Measurements from ENCODE around the gene FITM1. TPM values are rescaled to one million over a fixed set of nuclear protein-coding genes. Genes with fewer than 3 reads are reported as not detected.

FITM1 gene
- total RNA-seq, 1 experiment from 2014 or later = not detected

GRCh38 chr14:24119691-24120090 is 10.8 kb upstream of the FITM1 start:
- H3K36me3 ChIP-seq = peaks cover 30% of the 10 kb centered on the region
- DNase-seq (ENCODE audit: low read depth in 1 of 2, low spot score in 2 of 2) = no peak
- no peaks in the 10 kb centered on the region for H3K9me3 ChIP-seq (replicated peaks)
- H3K27me3 ChIP-seq (replicated peaks) = no peaks in the 10 kb centered on the region
- H3K4me3 ChIP-seq = no peak overlapping the region
- H3K27ac ChIP-seq = no peak overlapping the region
- peaks cover 7% of the 10 kb centered on the region for H3K4me1 ChIP-seq (replicated peaks)

GRCh38 chr14:24121210-24121609 is 9.2 kb upstream of the FITM1 start:
- H3K4me1 ChIP-seq (replicated peaks) = no peaks in the 10 kb centered on the region
- H3K4me3 ChIP-seq = no peak overlapping the region
- H3K27ac ChIP-seq = no peak overlapping the region
- H3K9me3 ChIP-seq (replicated peaks) = no peaks in the 10 kb centered on the region
- no peaks in the 10 kb centered on the region for H3K27me3 ChIP-seq (replicated peaks)
- H3K36me3 ChIP-seq = peaks cover 30% of the 10 kb centered on the region
- no peak for DNase-seq (ENCODE audit: low read depth in 1 of 2, low spot score in 2 of 2)

- no peak overlapping the region for H3K27ac ChIP-seq
- no peaks in the 10 kb centered on the region for H3K9me3 ChIP-seq (replicated peaks)
- peaks cover 20% of the 10 kb centered on the region for H3K36me3 ChIP-seq
- H3K27me3 ChIP-seq (replicated peaks) = no peaks in the 10 kb centered on the region
- no peak overlapping the region for H3K4me3 ChIP-seq
- no peaks in the 10 kb centered on the region for H3K4me1 ChIP-seq (replicated peaks)
- DNase-seq (ENCODE audit: low read depth in 1 of 2, low spot score in 2 of 2) = no peak
Observed at GRCh38 chr14:24122416-24122815, 8.0 kb upstream of the FITM1 start.

- Histone ChIP-seq H3K4me3 (no peak overlapping the region), H3K9me3 (replicated peaks) (no peaks in the 10 kb centered on the region), H3K36me3 (peaks cover 18% of the 10 kb centered on the region), H3K27me3 (replicated peaks) (no peaks in the 10 kb centered on the region), H3K27ac (no peak overlapping the region), H3K4me1 (replicated peaks) (no peaks in the 10 kb centered on the region)
- DNase-seq (ENCODE audit: low read depth in 1 of 2, low spot score in 2 of 2) = no peak
Observed at GRCh38 chr14:24122898-24123297, 7.6 kb upstream of the FITM1 start.

GRCh38 chr14:24123424-24124417 is 6.7 kb upstream of the FITM1 start:
- H3K4me3 ChIP-seq = no peak overlapping the region
- DNase-seq (ENCODE audit: low read depth in 1 of 2, low spot score in 2 of 2) = no peak
- no peaks in the 10 kb centered on the region for H3K27me3 ChIP-seq (replicated peaks)
- no peaks in the 10 kb centered on the region for H3K4me1 ChIP-seq (replicated peaks)
- peaks cover 14% of the 10 kb centered on the region for H3K36me3 ChIP-seq
- no peak overlapping the region for H3K27ac ChIP-seq
- no peaks in the 10 kb centered on the region for H3K9me3 ChIP-seq (replicated peaks)

- H3K27ac ChIP-seq = no peak overlapping the region
- H3K4me1 ChIP-seq (replicated peaks) = no peaks in the 10 kb centered on the region
- no peaks in the 10 kb centered on the region; the same call in 1 of the 2 replicates for H3K36me3 ChIP-seq
- H3K4me3 ChIP-seq = no peak overlapping the region
- no peak for DNase-seq (ENCODE audit: low read depth in 1 of 2, low spot score in 2 of 2)
- no peaks in the 10 kb centered on the region for H3K27me3 ChIP-seq (replicated peaks)
- H3K9me3 ChIP-seq (replicated peaks) = no peaks in the 10 kb centered on the region
Observed at GRCh38 chr14:24126939-24127338, 3.5 kb upstream of the FITM1 start.

GRCh38 chr14:24127673-24128072 is 2.8 kb upstream of the FITM1 start:
- H3K9me3 ChIP-seq (replicated peaks) = no peaks in the 10 kb centered on the region
- DNase-seq (ENCODE audit: low read depth in 1 of 2, low spot score in 2 of 2) = no peak
- no peaks in the 10 kb centered on the region for H3K27me3 ChIP-seq (replicated peaks)
- H3K27ac ChIP-seq = no peak overlapping the region
- H3K36me3 ChIP-seq = no peaks in the 10 kb centered on the region
- H3K4me3 ChIP-seq = no peak overlapping the region
- H3K4me1 ChIP-seq (replicated peaks) = no peaks in the 10 kb centered on the region

GRCh38 chr14:24129410-24129998 is 955 bp upstream of the FITM1 start:
- Histone ChIP-seq H3K4me3 (no peak overlapping the region), H3K4me1 (replicated peaks) (no peaks in the 10 kb centered on the region)
- DNase-seq (ENCODE audit: low read depth in 1 of 2, low spot score in 2 of 2) = no peak

GRCh38 chr14:24130717-24131548 is 474 bp downstream of the FITM1 start:
- H3K27me3 ChIP-seq (replicated peaks) = no peaks in the 10 kb centered on the region
- no peak for DNase-seq (ENCODE audit: low read depth in 1 of 2, low spot score in 2 of 2)
- no peaks in the 10 kb centered on the region for H3K9me3 ChIP-seq (replicated peaks)
- no peak overlapping the region for H3K4me3 ChIP-seq
- H3K27ac ChIP-seq = no peak overlapping the region
- H3K4me1 ChIP-seq (replicated peaks) = peaks cover 5% of the 10 kb centered on the region
- no peaks in the 10 kb centered on the region for H3K36me3 ChIP-seq

More at GRCh38 chr14:24129410-24129998, 955 bp upstream of the FITM1 start:
- Histone ChIP-seq H3K27ac (no peak overlapping the region), H3K9me3 (replicated peaks) (no peaks in the 10 kb centered on the region), H3K36me3 (no peaks in the 10 kb centered on the region), H3K27me3 (replicated peaks) (no peaks in the 10 kb centered on the region)

GRCh38 chr14:24131549-24131966 is 1.1 kb downstream of the FITM1 start:
- no peak for DNase-seq (ENCODE audit: low read depth in 1 of 2, low spot score in 2 of 2)
- H3K4me1 ChIP-seq (replicated peaks) = peaks cover 7% of the 10 kb centered on the region
- no peaks in the 10 kb centered on the region for H3K27me3 ChIP-seq (replicated peaks)
- H3K36me3 ChIP-seq = peaks cover 5% of the 10 kb centered on the region
- H3K9me3 ChIP-seq (replicated peaks) = no peaks in the 10 kb centered on the region; the same call in 1 of the 2 replicates
- H3K4me3 ChIP-seq = no peak overlapping the region
- no peak overlapping the region for H3K27ac ChIP-seq

GRCh38 chr14:24132061-24132685 is 1.7 kb downstream of the FITM1 start:
- Histone ChIP-seq H3K27ac (no peak overlapping the region), H3K4me3 (no peak overlapping the region)
- DNase-seq (ENCODE audit: low read depth in 1 of 2, low spot score in 2 of 2) = no peak

GRCh38 chr14:24132976-24133375 is 2.5 kb downstream of the FITM1 start:
- Histone ChIP-seq H3K4me3 (no peak overlapping the region), H3K27me3 (replicated peaks) (no peaks in the 10 kb centered on the region), H3K4me1 (replicated peaks) (peaks cover 13% of the 10 kb centered on the region), H3K27ac (no peak overlapping the region), H3K9me3 (replicated peaks) (no peaks in the 10 kb centered on the region; the same call in 1 of the 2 replicates), H3K36me3 (peaks cover 20% of the 10 kb centered on the region)
- DNase-seq (ENCODE audit: low read depth in 1 of 2, low spot score in 2 of 2) = no peak

More at GRCh38 chr14:24132061-24132685, 1.7 kb downstream of the FITM1 start:
- H3K36me3 ChIP-seq = peaks cover 12% of the 10 kb centered on the region
- H3K9me3 ChIP-seq (replicated peaks) = no peaks in the 10 kb centered on the region; the same call in 1 of the 2 replicates
- H3K27me3 ChIP-seq (replicated peaks) = no peaks in the 10 kb centered on the region
- peaks cover 13% of the 10 kb centered on the region for H3K4me1 ChIP-seq (replicated peaks)

GRCh38 chr14:24133735-24134134 is 3.3 kb downstream of the FITM1 start:
- Histone ChIP-seq H3K36me3 (peaks cover 27% of the 10 kb centered on the region), H3K9me3 (replicated peaks) (no peaks in the 10 kb centered on the region; the same call in 1 of the 2 replicates), H3K27ac (no peak overlapping the region), H3K4me3 (no peak overlapping the region), H3K4me1 (replicated peaks) (peaks cover 13% of the 10 kb centered on the region), H3K27me3 (replicated peaks) (no peaks in the 10 kb centered on the region)
- DNase-seq (ENCODE audit: low read depth in 1 of 2, low spot score in 2 of 2) = no peak

All from SJSA1 (cell line).